NOMO-1 treated with dmso at 0.1 percent for 144 hours (cell line): ENCODE data around the gene TMEM164.

Experiments
- DNase-seq: peaks from one replicate; lab custom pipeline; 2025; ENCODE audit not compliant: unreplicated experiment; lab: John Stamatoyannopoulos, UW

TMEM164 gene

DNA sequence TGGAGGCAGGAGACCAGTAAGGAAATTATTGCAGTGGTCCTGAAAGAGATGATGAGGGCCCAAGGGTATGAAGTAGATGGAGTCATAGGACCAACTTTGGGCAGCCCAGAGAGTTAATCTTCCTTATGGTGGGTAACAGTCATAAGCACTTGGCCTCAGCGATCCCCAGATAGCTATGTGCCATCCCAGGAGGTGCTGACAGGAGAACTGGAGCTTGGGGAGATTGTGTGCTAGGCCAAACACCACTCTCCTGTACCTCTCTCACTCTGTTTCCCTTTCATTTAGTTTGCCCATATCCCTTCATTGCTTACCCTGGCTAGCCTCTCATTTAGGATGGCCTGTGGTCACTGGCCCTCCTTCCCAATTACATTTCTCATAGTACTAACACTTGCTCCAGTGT, 60.0 kb downstream of the TMEM164 start:
- no peak for DNase-seq

DNA sequence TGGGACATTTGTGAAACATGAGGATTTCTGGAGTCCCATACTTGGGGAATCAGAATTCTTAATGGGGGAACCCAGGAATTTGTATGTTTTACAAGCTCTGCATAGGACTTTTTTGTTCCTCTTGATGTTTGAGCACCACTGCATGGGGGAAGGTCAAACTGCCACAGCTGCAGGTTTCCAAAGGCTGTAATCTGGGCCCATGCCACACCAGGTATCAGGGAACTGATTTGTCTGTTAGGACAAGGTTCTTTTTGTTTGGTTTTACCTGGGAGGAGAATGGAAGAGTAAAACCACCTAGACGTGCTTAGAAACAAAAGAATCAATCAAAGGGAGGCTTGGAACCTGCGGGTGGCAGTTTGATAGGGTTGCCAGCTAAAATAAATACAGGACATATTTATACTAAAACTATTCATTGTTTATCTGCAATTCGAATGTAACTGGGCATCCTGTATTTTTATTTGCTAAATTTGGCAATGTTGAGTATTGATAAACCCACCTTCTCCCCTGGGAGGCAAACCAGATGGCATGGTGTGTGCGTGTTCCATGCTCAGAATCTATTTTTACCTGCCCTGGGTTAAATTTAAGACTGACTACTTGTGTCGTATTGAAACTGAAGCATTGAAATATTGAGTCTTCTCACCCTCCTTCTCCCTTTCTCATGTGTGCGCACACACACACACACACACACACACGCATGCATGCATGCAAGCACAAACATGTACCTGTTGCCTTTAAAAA, 63.7 kb downstream of the TMEM164 start:
- no peak for DNase-seq

DNA sequence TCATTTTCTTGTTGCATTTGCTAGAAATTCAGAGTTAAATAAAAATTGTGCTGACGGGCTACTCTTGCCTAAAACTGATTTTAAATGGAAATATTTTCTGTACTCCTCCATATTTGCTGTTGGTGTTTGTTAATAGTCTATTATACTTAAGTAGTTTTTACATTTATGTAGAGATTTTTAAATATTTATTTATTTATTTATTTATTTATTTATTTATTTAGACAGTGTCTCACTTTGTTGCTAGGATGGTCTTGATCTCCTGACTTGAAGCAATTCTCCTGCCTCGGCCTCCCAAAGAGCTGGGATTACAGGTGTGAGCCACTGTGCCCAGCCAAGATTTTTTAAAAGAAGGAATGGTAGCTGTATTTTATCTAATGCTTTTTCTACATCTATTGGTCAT, 68.1 kb downstream of the TMEM164 start:
- no peak for DNase-seq

DNA sequence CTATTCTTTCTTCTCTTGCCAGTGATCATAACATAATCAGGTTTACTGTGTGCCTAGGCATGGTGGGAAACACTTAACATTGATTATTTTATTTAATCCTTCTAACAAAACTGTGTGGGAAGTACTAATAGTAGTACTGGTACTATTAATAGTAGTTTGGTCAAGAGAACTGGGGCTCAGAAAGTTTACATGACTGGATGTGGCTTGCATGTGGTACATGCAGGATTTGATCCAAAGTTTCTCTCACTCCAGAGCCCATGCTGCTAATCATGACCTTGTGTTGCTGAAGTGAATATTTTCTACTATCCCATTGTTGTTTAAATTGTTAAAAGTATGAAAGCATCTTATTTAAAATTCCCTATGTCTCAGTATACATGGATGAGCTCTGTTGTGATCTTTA, 78.4 kb downstream of the TMEM164 start:
- DNase-seq, result no peak

DNA sequence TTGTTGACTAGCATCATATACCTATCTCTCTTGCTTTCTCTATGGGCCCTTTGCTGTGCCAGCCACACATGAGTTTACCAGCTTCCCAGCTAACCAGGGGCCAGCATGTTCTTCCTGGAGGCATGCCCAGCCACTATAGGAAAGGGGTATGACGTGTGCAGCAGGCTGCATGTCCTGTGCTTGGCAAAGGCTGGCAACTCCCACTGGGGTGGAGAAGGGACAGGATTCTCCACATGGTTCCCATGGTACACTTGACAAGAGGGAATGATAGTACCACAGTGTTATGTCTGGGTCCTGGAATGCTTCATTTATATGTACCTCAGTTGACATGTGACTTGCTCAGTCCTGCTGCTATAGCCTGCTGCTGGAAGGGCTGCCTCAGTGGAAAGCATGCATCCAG, 78.8 kb downstream of the TMEM164 start:
- DNase-seq, result no peak

DNA sequence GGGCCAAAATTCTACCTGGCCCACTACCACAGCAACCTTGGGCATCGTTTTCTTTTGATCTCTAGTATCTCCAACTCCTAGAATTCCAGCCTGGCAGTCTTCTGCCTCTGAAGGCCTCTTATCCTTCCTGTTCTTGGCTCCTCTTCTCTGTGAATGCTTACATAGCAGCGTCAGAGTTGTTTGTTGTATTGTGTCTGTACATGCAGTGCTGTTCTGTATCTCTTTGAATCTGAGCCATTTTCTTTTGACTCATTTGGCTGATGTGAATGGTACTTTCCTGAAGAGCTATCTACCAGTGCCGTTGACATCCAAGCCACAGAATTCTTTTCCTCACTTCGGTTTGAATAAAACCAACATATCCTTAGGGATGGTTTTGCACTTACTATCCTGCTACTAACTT, 79.2 kb downstream of the TMEM164 start:
- DNase-seq, result no peak

DNA sequence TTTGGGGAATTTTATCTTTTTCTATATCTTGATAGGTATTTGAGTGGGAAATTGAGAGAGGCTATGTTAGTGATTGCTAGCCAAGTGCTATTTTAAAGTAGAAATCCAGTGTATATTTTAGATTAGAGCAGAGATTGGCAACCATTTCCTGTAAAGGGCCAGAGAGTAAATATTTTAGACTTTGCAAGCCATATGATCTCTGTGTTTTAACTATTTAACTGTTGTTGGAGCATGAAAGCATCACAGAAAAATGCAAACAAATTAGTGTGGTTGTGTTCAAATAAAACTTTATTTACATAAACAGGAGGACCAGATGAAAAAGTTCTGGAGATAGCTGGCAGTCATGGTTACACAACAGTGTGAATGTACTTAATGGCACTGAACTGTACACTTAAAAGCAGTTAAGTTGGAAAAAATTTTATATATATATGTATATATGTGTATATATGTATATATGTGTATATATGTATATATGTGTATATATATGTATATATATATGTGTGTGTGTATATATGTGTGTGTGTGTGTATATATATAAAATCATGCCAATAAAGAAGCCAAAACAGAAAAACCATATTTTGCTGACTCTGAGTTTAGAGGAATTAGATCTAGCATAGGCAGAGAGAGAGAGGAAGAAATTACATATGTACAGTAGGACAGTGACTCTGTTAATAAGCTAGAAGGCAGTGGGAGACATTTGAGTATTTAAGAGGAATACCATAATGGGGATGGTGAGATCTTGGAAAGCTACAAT, 83.4 kb downstream of the TMEM164 start:
- no peak for DNase-seq

DNA sequence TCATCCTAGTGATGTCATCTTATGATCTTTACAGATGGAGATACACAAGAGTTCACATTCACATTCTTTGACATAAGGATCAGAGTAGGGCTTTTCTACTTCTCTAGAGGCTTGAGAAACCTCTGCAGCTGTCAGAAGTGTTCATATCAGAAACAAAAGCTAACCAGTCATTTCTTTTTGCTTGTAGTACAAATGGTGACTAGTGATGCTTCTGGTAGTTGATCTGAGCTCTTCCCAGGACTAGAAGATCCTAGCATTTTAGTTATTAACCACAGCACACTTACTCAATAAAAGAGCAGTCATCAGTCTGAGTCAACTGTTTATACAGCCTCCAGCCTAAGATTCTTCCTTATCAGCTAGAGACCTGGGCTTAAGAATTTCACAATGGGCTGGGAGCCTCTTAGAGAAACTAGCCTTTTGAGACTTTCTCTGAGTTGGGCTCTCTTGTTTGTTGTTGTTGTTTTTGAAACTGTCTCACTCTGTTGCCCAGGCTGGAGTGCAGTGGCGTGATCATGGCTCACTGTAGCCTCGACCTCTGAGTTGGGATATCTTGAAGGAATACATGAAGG, 84.1 kb downstream of the TMEM164 start:
- DNase-seq, result peak; percentile 37

DNA sequence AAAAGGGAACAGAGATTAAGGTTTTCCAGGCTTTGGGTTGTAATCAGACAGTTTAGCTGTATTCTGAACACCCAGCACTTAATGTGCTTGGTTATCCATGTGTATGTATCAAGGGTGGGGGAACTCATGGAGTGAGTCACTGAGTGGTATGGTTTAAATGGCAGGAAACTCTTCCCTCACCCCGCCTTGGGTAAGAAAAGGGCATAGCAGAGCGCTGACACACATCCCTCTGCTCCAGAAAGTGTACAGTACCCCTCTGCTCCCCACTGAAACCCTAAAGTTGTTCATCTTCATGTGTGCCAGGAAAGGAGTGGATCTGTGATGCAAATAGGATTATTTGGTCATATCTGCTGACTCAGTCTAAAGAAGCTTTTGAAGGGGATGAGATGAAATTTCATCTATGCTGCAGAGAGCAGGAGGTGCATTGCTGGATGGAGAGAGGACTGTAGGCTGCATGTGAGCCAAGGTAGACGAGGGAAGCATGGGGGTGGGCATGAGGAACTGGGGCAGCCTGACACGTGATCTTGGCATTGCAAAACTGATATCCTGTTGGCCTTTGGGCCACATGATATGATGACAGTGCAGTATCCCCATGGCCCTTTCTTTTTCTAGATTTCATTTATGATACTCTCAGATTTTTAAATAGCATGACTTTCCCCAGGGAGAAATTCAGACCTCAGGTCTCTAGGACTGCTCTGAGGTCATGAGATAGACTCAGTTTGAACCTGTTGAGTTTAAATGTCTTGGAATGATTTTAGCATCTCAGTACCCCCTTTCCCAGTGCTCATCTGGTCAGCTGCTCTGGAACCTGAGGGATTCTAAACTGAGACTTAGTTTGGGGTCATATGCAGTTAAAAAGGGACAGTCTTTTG, 84.8 kb downstream of the TMEM164 start:
- DNase-seq, result peak; percentile 51

DNA sequence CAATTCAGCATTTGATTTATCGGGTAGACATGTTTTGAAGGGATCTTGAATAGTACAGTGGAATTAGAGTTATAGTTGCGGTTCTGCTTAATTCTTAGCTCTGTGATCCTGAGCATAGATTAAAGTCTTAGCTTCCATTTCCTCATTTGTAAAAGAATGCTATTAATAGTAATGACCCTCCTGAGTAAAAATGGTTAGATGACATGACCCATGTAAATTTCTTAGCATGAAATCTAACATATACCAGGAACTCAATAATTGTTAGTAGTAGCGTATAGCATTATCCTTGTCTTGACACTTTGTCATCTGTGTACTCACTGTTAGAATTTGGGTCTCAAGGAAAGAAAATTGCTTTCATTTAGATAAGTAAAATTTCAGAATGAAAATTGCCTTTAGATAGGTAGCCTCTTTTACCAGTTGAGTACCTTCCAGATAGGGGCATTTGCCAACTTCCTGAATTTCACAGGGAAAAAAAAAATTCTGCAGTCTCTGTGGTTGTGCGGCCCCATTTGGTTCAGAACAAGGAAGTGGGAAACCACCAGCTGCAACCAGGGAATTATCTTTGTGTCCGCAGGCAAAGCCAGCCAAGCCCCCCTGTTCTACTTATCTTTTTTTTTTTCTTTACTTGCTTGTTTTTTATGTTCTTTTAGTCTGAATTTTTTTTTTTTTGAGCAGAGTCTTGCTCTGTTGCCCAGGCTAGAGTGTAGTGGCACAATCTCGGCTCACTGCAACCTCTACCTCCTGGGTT, 86.9 kb downstream of the TMEM164 start:
- DNase-seq, result peak; percentile 43

DNA sequence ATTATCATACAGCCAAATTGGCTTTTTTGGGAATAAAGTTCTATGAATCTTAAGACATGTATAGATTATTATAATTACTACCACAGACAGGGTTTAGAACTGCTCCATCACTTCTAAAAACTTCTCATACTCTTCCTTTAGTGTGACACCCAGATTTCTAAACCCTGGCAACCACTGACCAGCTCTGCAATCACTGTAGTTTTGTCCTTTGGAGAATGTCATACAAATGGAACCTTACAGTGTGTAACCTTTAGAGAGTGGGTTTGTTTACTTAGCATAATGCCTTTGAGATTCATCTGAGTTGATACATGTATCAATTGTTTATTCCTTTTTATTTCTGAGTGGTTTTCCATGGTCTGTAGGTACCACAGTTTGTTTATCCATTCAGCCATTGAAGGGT, 95.0 kb downstream of the TMEM164 start:
- no peak for DNase-seq

DNA sequence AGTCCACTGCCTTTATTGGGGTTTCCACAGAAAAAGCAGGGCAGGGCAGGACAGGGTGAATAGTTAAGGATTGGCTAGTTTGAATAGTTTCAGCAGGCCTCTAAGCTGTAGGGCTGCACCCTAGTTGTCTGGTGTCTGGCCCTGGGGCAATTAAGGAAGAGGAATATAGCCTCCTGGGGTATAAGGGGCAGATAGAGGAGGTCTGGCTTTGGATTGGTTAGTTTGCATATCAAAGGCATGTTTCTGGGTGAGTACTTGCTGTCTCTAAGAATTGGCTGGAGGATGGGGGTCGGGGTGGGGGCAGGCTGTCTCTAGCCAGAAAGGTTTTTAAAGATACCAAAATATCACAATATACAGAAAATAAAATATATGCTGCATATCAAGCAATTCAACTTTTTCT, 100.4 kb downstream of the TMEM164 start:
- DNase-seq, result no peak

DNA sequence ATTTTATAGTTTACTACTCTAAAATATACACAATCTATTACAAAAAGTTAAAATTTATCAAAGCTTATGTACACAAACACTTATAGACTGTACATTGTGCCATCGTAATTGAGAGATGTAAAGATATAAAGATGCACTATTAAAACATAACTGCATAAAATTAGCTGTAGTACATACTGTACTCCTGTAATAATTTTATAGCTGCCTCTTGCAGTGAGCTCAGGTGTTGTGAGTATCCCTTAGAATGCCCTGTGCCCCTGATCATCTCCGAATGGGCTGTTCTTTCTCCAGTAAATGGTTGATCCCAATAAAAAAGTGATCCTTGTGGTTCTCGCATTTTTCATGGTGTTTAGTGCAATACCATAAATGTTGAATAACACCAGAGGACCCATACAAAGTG, 101.2 kb downstream of the TMEM164 start:
- DNase-seq, result no peak

DNA sequence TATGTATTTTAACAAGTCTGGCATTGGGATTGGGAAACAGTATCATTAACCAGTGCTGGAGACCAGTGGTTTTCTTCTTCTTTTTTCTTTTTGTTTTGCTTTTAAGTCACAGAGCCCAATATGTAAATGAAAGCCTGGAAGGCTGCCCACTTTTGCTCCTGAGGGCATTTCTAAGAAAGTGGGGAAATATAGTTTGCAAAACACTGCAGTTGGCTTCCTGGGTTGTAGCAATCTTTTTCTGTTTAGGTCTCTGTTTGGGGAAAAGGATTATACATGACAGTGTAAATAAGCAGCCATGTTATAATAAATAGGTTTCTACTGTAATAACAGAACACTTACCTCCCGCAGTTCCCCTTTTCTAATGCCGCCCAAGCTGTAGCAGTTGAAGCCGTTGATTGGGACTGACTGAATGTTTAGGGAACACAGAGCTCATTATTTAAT, 105.5 kb downstream of the TMEM164 start:
- peak; percentile 73 for DNase-seq

DNA sequence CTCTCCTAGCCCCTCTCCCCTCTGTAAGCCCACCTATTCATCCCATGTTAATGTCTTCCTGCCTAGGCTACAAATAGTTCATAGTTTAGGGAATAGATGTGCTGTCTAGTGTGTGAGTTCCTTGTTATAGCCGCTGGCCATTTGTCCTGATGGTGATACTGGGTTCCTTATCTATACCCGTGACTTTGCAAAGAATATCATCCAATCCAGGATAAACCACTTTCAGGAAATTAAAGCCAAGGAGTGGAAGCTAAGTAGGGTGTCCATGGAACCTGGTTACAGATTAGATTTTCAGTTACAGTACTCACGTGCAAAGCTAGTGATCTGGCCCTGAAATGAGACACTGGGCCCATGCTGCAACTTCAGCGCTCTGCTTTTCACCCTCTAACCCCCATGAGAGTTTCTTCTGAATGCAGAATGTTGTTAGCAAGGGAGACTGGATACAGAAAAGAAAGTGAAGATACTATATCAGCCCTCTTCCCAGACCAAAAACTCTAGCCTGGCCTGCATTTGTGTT, 111.4 kb downstream of the TMEM164 start:
- no peak for DNase-seq

DNA sequence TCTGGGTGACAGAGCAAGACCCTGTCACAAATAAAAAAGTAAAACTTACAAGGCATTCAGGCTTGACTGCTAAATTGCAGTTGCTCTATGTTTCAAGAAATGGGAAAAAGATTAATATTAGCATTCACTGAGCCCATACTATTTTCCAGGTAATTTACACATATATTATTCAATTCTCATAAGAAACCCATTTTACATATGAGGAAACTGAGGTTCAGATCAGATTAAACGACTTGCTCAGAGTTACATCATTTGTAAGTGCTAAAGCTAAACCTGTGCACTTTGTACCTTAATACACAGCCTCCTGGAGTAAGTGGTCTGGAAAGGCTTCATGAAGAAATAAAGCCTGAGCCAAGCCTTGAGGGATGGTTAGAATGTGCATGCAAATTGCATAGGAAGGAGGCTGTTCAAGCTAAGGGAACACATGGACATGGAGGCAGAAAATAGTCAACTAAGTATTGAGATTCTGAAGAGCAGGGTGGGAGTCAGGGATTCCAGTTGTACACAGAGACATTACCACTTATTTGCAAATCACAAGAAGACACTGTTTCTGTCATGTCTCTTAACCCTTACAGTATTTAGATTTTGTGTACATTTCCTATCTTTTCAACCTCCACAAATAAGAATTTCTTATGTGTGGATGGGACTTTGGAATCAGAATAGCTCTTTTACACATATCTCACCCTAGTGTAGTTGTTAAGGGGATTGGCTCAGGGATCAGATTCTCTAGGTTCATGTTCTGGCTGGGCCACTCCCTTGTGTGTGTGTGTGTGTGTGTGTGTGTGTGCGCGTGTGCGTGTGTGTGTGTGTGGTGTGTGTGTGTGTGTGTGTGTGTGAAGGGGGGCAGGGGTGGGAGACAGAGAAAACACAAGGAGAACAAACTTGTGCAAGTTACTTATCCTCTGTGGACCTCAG, 113.4 kb downstream of the TMEM164 start:
- DNase-seq, result no peak

DNA sequence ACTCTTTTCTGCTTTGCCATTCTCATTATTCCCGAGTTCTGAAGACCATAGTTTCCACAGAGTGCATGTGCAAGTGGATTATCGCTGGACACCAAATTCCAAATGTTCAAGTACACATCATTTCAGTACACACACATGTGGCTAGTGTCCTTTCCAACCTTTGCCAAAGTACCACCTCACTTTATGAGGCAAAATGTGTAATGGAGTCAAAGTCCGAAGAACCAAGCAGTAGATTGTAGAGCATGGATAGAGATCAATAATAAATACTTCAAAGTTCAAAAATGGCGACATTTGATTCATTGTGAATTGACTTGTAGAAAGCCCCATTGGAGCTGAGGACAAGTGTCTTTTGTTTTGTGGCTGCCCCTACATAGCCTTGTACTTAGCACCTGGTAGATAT, 115.6 kb downstream of the TMEM164 start:
- DNase-seq, result no peak

DNA sequence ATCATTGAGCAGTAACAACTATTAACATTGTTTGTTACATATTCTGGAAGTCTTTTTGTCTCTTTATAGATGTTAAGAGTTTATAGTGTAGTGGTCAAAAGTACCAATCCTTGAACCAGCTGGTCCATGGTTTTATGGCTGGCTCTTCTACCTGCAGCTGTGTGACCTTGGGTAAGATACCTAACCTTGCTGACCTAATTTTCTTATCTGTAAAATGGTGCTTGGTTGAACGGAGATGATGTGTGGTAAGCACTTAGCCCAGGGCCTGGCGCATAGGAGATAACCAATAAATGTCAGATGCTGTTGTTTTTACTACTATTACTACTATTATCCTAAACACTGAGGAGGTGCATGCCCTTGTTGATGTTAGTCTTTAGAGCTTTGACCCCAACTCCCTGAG, 116.6 kb downstream of the TMEM164 start:
- no peak for DNase-seq

DNA sequence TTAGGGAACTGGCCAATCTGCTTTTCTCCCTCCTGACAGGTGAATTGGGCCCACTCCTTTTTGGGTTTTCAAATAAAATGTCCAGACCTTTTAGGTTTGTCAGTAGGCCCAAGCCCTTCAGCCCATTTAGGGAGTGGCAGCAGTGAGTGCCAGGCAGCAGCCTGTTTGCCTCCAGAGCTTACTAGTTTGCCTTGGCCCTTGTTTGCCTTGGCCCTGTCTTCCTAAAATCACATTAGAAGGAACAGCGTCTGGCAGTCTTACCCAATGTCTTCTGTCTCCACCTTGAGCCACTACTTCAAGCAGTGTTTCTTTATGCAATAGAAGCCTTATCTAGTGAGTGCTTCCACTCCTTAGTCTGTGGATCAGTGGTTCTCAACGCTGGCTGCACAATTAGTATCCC, 117.1 kb downstream of the TMEM164 start:
- no peak for DNase-seq
